ENCODE measurements around the gene ZBTB2.
A peak's percentile ranks its signal among the peaks of the same experiment; 100 is the strongest.
"Not testable (repeated sequence)": the region's sequence is repeated elsewhere in the genome, so short reads cannot be mapped to it uniquely, and the experiment has no call there.

Gene ZBTB2

GRCh38 chr6:151326116-151326825 lies 65.1 kb downstream of the ZBTB2 start:
- DNase-seq, result no peak

GRCh38 chr6:151325075-151326050 lies 66.0 kb downstream of the ZBTB2 start:
- peak; percentile 20 for DNase-seq

- no peak for DNase-seq
Measured at GRCh38 chr6:151324488-151324825, 66.9 kb downstream of the ZBTB2 start.

- DNase-seq, result peak; percentile 74
Measured at GRCh38 chr6:151323791-151324487, 67.4 kb downstream of the ZBTB2 start.

- no peak for DNase-seq
Measured at GRCh38 chr6:151322570-151322969, 68.8 kb downstream of the ZBTB2 start.

- no peak for DNase-seq
Measured at GRCh38 chr6:151321438-151321837, 69.9 kb downstream of the ZBTB2 start.

GRCh38 chr6:151320140-151320539 lies 71.2 kb downstream of the ZBTB2 start:
- no peak for DNase-seq

- no peak for DNase-seq
Measured at GRCh38 chr6:151317995-151318365, 73.4 kb downstream of the ZBTB2 start.

GRCh38 chr6:151317103-151317994 lies 74.0 kb downstream of the ZBTB2 start:
- DNase-seq, result no peak

GRCh38 chr6:151315661-151316060 lies 75.7 kb downstream of the ZBTB2 start:
- not testable (repeated sequence) for DNase-seq

Measured in T1000 (cell line).